OCI-LY7 (cell line): Measurements from ENCODE around the gene RSL24D1. TPM values are rescaled to one million over a fixed set of nuclear protein-coding genes. Genes with fewer than 3 reads are reported as not detected.

Experiments
- BruUV-seq: library from RNA; stranded (reverse); fragments of 400-500 nt; replicated peaks from 2 replicates; lab custom pipeline; 2021; lab: Mats Ljungman, UMichigan
- CTCF ChIA-PET: fragments of 300-600 bp; sonication (Branson Sonifier 250); formaldehyde crosslinking; loops from one replicate; lab custom pipeline; 2022; ENCODE audit warnings: antibody characterized with exemption; ENCODE audit not compliant: unreplicated experiment; lab: Charles Lee
- POLR2A ChIA-PET: fragments of 300-600 bp; sonication (Branson Sonifier 250); formaldehyde crosslinking; loops from one replicate; lab custom pipeline; 2022; ENCODE audit warnings: antibody characterized with exemption; lab: Charles Lee
- DNase-seq: peaks from one replicate; pipeline ENCODE4 v3.0.0-alpha.2; 2015; ENCODE audit warnings: low spot score
- H2AFZ ChIP-seq: fragments of 200-600 bp; sonication (generic), shearing (Covaris generic); 2 replicates; pipeline ENCODE4 v1.6.1; 2014; ENCODE audit warnings: mild to moderate bottlenecking, antibody characterized with exemption, low read length, moderate library complexity
- H3K27ac ChIP-seq: fragments of 200-600 bp; sonication (generic); 2 replicates; pipeline ENCODE4 v1.5.1; 2014; ENCODE audit warnings: mixed run types, low read depth, mild to moderate bottlenecking, moderate library complexity, low read length, inconsistent platforms; ENCODE audit not compliant: poor library complexity, severe bottlenecking
- H3K36me3 ChIP-seq: fragments of 200-600 bp; sonication (generic); 2 replicates; pipeline ENCODE4 v1.6.1; 2014; ENCODE audit warnings: mild to moderate bottlenecking, antibody characterized with exemption, low read length, moderate library complexity, mixed read lengths; ENCODE audit not compliant: insufficient read depth
- H3K4me1 ChIP-seq: fragments of 200-600 bp; sonication (generic); 2 replicates; pipeline ENCODE4 v1.5.1; 2014; ENCODE audit warnings: mild to moderate bottlenecking, low read length; ENCODE audit not compliant: insufficient read depth, poor library complexity, severe bottlenecking
- H3K4me2 ChIP-seq: fragments of 200-600 bp; sonication (generic); 2 replicates; pipeline ENCODE4 v1.6.1; 2014; ENCODE audit warnings: mild to moderate bottlenecking, low read length
- H3K4me3 ChIP-seq: fragments of 200-600 bp; sonication (generic); 2 replicates; pipeline ENCODE4 v1.5.1; 2014; ENCODE audit warnings: mild to moderate bottlenecking, low read depth, low read length; ENCODE audit not compliant: poor library complexity, severe bottlenecking
- H3K79me2 ChIP-seq: fragments of 200-600 bp; sonication (generic); 2 replicates; pipeline ENCODE4 v1.6.1; 2016; ENCODE audit warnings: low read depth, mild to moderate bottlenecking, low read length, moderate library complexity, mixed read lengths; ENCODE audit not compliant: insufficient read depth
- H3K9me2 ChIP-seq: fragments of 200-600 bp; sonication (generic); 2 replicates; pipeline ENCODE4 v1.6.1; 2016; ENCODE audit warnings: mild to moderate bottlenecking, low read length, mixed read lengths; ENCODE audit not compliant: insufficient read depth
- H3K9me3 ChIP-seq: fragments of 200-600 bp; sonication (generic); 2 replicates; pipeline ENCODE4 v1.6.1; 2014; ENCODE audit warnings: mild to moderate bottlenecking, mixed run types, low read length, mixed read lengths
- H4K20me1 ChIP-seq: fragments of 200-600 bp; sonication (generic); 2 replicates; pipeline ENCODE4 v1.6.1; 2014; ENCODE audit warnings: mild to moderate bottlenecking, antibody characterized with exemption, low read length, moderate library complexity, mixed read lengths; ENCODE audit not compliant: insufficient read depth
- CTCF ChIP-seq: fragments of 200-600 bp; sonication (generic); conservative IDR thresholded peaks from 2 replicates; pipeline ENCODE4 v1.5.1; 2014; ENCODE audit warnings: mild to moderate bottlenecking, antibody characterized with exemption, low read length, moderate library complexity, mixed read lengths
- EZH2phosphoT487 ChIP-seq: fragments of 200-600 bp; sonication (generic); IDR thresholded peaks from 2 replicates; pipeline ENCODE4 v1.6.1; 2018; ENCODE audit warnings: low read depth, borderline replicate concordance, mild to moderate bottlenecking, mixed run types, antibody characterized with exemption, low read length, moderate library complexity, mixed read lengths
- intact Hi-C: fragments of 100-400 bp; cut with micrococcal nuclease; formaldehyde crosslinking; loops from one replicate; pipeline ENCODE4 v1.10.0; 2022; ENCODE audit not compliant: unreplicated experiment
- total RNA-seq, 2 experiments: library from RNA; depleted of rRNA in 1 of 2; stranded (reverse); fragments of >200 nt in 1 of 2; shearing (Covaris generic) in 1 of 2; gene quantifications; 2 replicates each; pipeline ENCODE4 v1.2.3, GENCODE V29; 2014 to 2022

The RSL24D1 gene
- total RNA-seq, 2 experiments from 2014 or later: 117 to 145 TPM

DNA sequence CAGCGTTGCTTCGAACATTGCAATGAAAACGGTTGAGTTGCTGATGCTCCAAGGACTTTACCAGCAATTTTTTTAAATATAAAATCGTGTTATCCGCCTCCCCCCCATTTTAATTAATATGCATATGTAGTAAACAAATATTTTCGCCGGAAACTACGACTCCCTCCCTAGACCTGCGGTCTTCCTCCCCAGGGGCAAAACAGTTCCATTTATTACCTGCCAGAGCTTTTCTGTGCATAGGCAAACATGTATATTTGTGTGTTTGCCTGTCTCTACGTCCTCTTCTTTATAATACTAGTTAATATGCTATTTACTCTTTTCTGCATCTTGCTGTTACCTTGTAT is 593 bp upstream of the RSL24D1 start:
- Histone ChIP-seq H4K20me1 (peaks cover 35% of the 10 kb centered on the region), H3K9me2 (no peaks in the 10 kb centered on the region), H3K36me3 (peaks cover 39% of the 10 kb centered on the region), H2AFZ (peak overlapping the region; percentile 98), H3K79me2 (peaks cover 44% of the 10 kb centered on the region), H3K4me2 (peak overlapping the region; percentile 91), H3K4me3 (peak overlapping the region; percentile 98), H3K9me3 (peaks cover 21% of the 10 kb centered on the region; the same call in 1 of the 2 replicates), H3K27ac (peak overlapping the region; percentile 96), H3K4me1 (peaks cover 33% of the 10 kb centered on the region)
- intact Hi-C loops: loop anchor here (5.0 kb wide), 2 partner anchors 90 to 210 kb away; partner anchors contain the start of genes CCPG1, PIERCE2 and RAB27A
- ChIA-PET POLR2A (interaction anchor here (0.6 to 1.4 kb wide), 8 partner anchors 10 to 1287 kb away, joined by 3 to 5 read pairs (median 3); partner anchors contain the start of genes PIGB and PIGBOS1), CTCF (no interaction called here)
- TSS peak; percentile 90 for BruUV-seq
- DNase-seq: peak; percentile 56
- TF ChIP-seq CTCF (no peak; the same call in 1 of the 2 replicates), EZH2phosphoT487 (no peak)

- TF ChIP-seq CTCF (no peak), EZH2phosphoT487 (no peak)
- POLR2A ChIA-PET: interaction anchor here (0.8 kb wide), 1 partner anchor 21 kb away, joined by 3 read pairs; no protein-coding TSS in a partner anchor
- peaks cover 52% of the 10 kb centered on the region for H3K36me3 ChIP-seq
- H3K4me3 ChIP-seq: peak overlapping the region; percentile 98
- no peaks in the 10 kb centered on the region for H3K9me2 ChIP-seq
- H2AFZ ChIP-seq: peak overlapping the region; percentile 36; the same call in 1 of the 2 replicates
- H3K9me3 ChIP-seq: peaks cover 21% of the 10 kb centered on the region; the same call in 1 of the 2 replicates
- H3K4me2 ChIP-seq: peak overlapping the region; percentile 96
- peaks cover 57% of the 10 kb centered on the region for H3K79me2 ChIP-seq
- CTCF ChIA-PET: no interaction called here
- peaks cover 33% of the 10 kb centered on the region for H3K4me1 ChIP-seq
- H4K20me1 ChIP-seq: peaks cover 45% of the 10 kb centered on the region
- intact Hi-C loops: loop anchor here (5.0 kb wide), 2 partner anchors 91 to 211 kb away; partner anchors contain the start of genes CCPG1, PIERCE2 and RAB27A
- BruUV-seq: no TSS peak
- peak; percentile 24 for DNase-seq
- H3K27ac ChIP-seq: peak overlapping the region; percentile 96
These were observed 745 bp downstream of the RSL24D1 start for GRCh38 chr15:55195996-55196395.

DNA sequence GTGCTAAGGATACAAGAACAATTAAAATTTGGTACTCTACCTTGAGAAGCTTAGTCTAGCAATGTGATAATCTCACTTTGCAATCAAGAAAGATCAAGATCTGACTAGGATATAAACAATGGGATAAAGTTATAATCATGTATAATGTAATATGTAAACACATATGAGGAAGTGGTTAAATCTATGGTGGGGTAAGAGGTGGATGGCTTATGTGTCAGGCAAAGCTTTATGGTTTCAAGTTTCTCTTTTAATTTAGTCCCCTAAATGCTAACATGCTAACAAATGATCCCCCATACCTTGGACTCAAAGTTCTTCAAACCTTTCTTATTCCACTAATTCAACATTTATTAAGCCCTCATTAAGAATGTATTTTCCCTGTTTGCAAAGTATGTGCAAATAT is 2.5 kb downstream of the RSL24D1 start:
- no peak for TF ChIP-seq CTCF
- no peak for TF ChIP-seq EZH2phosphoT487

More for the DNA sequence above, 2.5 kb downstream of the RSL24D1 start:
- peaks cover 73% of the 10 kb centered on the region for H3K79me2 ChIP-seq
- no peak overlapping the region for H2AFZ ChIP-seq
- no peak for DNase-seq
- intact Hi-C loops: no loop called here
- BruUV-seq: no TSS peak
- peaks cover 33% of the 10 kb centered on the region for H3K4me1 ChIP-seq
- H3K4me2 ChIP-seq: peak overlapping the region; percentile 96
- H3K27ac ChIP-seq: no peak overlapping the region
- CTCF ChIA-PET: no interaction called here
- peaks cover 13% of the 10 kb centered on the region; the same call in 1 of the 2 replicates for H3K9me3 ChIP-seq
- H3K9me2 ChIP-seq: no peaks in the 10 kb centered on the region
- H3K36me3 ChIP-seq: peaks cover 70% of the 10 kb centered on the region
- POLR2A ChIA-PET: interaction anchor here (1.4 kb wide), 1 partner anchor 208 kb away, joined by 3 read pairs; no protein-coding TSS in a partner anchor
- H3K4me3 ChIP-seq: peak overlapping the region; percentile 98
- peaks cover 45% of the 10 kb centered on the region for H4K20me1 ChIP-seq
